Activated CD4-positive, alpha-beta T cell treated with anti-CD3 and anti-CD28 coated beads, Interleukin-2, amount 50 U/mL, for 4 hours (primary cell): ENCODE results near the gene F8A2.
"Not testable (repeated sequence)": the region's sequence is repeated elsewhere in the genome, so short reads cannot be mapped to it uniquely, and the experiment has no call there.

Source experiments
- DNase-seq, 2 experiments: peaks; one replicate each; pipeline ENCODE4 v3.0.0-alpha.2; 2020

Gene F8A2

DNA sequence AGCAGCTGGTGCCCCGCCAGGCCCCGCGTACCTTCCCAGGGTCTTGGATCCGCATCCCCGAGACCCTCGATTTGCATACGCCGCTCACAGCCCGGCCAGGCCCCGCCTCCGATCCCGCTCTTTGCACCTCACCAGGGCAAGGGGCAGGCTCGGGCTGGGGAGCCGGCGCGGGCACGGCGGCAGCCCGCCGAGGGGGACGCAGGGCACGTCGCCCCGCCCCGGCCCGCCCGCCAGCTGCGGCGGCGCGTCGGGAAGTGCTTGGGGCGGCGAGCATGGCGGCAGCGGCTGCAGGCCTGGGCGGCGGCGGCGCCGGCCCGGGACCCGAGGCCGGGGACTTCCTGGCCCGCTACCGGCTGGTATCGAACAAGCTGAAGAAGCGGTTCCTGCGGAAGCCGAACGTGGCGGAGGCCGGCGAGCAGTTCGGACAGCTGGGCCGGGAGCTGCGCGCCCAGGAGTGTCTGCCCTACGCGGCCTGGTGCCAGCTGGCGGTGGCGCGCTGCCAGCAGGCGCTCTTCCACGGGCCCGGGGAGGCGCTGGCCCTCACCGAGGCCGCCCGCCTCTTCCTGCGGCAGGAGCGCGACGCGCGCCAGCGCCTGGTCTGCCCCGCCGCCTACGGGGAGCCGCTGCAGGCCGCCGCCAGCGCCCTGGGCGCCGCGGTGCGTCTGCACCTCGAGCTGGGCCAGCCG is at the start of gene F8A2:
F8A2 (plus strand) TSS at position 253 of the 686 bp plus-strand sequence; CDS start at position 273, 20 bp downstream.
- DNase-seq, result not testable (repeated sequence)

GRCh38 chrX:155333544-155334100 is 48.3 kb upstream of the F8A2 start:
- no peak for DNase-seq

DNA sequence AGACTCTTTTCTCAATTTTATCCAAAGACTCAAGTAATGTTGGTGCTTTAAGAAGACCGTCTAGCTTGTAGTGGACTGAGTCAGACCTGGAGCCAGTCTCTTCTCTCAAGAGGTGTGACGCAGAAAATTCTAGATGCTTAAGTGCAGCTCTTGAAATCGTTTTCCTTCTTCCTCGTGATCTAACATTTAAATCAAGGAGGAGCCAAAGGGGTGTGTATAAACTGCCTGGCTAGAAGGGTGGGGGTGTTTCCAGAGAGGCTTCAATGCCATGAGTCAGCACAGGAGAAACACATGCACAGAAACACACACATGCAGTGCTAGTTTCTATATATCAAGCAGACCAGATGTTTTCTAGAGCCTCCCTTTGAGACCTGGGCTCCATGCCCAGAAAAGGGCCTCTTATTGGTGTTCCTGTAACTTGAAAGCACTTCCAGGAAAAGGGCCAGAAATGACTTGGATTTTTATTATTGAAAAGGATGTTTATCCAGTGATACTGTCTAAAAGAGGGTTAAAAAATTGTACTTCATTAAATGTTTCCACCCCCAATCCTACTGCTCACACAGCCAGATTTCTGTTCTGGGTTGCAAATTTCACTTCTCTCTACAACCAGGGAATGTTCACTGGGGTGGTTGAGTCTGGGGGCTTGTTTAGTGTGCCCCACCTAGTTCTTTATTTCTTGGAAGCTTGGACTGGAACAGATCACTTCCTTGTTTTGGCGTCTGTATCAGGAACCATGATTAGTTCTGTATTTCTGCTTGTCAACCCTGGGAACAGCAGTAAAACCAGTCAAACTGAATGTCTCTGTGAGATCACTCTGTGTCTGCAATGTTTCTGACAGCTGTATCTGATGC is 47.2 kb upstream of the F8A2 start, which contains the start of gene CLIC2:
CLIC2 (minus strand) TSS at position 129 of the 851 bp plus-strand sequence. CDS start 187 bp downstream, outside the sequence.
- DNase-seq, result no peak

DNA sequence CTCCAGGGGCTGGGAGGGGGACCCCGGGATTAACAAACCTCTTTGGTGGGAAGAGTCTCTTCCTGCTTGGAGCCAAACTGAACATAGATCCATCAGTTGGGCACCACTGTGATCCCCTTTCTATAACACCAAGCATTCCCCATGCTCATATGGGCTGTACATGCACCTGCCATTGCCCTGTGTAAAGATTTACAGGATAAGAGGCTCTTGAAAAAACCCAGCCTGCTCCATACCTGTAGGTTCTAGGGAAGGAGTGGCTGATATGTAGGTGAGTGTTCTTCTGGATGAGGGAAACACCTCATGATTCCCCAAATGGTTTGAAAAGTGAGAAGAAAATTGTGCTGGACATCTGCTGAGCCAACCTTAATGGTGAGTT is 46.6 kb upstream of the F8A2 start:
- not testable (repeated sequence) for DNase-seq

DNA sequence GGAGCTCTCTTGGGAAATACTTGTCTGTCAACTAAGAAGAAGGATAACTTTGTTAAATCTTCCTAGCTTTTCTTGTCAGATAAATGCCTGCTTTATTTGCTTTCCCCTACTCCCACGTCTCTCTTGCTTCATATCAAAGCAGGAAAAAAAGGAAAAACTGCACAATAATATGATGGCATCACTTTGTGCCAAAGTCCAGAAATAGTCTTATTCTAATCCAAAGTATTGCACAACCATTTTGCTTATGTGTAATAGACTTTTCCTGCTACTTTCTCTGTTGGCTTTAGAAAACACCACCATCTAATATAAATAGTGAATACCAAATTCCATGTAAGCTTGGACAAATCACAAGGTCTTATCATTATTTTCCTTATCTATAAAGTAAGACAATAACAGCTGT is 36.2 kb upstream of the F8A2 start:
- DNase-seq, result not testable (repeated sequence)

DNA sequence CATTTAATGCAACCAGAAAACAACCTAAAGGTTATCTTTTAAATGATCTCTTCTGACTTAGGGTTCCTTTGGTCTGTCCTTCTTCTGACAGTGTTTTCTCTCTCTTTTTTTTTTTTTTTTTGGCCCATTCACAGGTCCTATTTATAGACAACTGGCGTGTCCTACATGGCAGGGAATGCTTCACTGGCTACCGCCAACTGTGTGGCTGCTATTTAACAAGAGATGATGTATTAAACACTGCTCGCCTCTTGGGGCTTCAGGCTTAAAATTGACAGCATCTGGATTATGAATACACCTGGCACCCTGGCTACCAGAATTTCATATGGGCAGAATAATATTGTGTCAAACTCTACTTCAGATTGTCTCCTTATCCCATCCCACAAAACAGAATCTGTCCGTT is 32.4 kb upstream of the F8A2 start:
- DNase-seq, result not testable (repeated sequence)

GRCh38 chrX:155363712-155364111 is 18.2 kb upstream of the F8A2 start:
- DNase-seq, result not testable (repeated sequence)

DNA sequence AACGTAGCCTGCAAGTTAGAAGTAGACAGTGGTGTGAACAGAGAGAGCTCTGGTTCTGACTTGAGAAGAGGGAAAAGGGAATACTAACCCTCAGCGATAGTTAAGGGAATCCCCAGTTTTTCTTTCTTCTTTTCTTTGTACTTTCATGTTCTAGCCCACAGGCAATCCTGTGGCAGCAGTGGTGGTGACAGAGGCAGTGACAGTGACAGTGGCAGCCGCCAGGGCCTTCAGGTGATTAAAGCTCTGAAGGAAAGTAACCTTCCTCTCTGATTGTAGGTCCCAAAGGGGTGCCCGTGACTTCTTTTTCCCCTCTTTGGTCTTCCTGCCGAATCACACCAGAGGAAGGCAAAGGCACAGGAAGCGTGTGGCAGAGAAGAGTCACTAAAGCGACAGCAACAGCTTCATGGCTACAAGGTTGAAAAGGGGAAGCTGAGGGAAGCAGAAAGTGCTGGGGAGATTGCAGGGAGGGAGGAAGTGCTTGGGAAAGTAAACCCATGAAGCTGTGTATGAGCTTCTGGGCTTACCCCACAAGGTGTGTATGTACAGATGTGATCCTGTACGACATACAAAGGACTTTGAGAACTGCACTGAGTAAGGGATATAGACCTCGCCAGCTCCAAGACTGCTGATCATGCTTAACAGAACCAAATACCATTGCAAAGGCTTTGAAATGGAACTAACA is 8.0 kb upstream of the F8A2 start:
- not testable (repeated sequence) for DNase-seq

DNA sequence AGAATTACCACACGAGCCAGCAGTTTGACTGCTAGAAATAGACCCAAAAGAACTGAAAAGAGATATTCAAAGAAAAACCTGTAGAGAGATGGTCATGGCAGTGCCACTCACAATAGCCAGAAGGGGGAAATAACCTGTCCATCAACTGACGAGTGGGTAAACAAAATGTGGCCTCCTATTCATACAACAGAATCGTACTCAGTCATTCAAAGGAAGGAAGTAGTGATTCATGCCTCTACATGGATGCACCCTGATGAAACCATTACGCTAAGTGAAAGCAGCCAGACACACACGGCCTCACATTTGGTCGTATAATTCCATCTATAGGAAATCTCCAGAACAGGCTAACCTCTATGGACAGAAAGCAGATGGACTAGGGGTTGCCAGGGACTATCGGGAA is 2.1 kb upstream of the F8A2 start:
- DNase-seq, result not testable (repeated sequence)

GRCh38 chrX:155382529-155382967 is 653 bp downstream of the F8A2 start:
- DNase-seq, result not testable (repeated sequence)

DNA sequence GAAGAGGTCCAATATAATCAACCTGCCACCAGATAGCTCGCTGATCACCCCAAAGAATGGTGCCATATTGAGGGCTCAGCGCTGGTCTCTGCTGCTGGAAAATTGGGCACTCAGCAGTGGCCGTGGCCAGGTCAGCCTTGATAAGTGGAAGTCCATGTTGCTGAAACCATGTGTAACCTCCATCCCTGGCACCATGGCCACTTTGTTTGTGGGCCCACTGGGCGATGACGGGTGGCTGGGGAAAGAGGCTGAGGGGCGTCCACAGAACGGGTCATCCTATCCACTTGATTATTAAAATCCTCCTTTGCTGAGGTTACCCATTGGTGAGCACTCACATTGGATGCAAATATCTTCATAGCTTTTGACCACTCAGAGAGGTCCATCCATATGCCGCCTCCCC is 7.7 kb downstream of the F8A2 start:
- DNase-seq, result no peak

GRCh38 chrX:155394747-155395276 is 12.9 kb downstream of the F8A2 start:
- DNase-seq, result not testable (repeated sequence)

DNA sequence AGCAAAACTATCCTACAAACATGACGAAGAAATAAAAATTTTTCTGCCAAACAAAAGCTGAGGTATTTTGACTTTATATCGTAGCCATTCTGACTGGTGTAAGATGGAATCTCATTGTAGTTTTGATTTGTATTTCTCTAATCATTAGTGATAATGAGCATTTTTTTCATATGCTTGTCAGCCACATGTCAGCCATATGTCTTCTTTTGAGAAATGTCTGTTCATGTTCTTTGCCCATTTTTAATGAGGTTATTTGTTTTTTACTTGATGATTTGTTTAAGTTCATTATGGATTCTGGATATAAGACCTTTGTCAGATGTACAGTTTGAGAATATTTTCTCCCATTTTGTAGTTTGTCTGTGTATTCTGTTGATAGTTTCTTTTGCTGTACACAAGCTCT is 24.5 kb downstream of the F8A2 start:
- DNase-seq, result no peak

- no peak for DNase-seq
These were observed 35.9 kb downstream of the F8A2 start for GRCh38 chrX:155417769-155418168.
